SK-N-SH (cell line): ENCODE results near the gene ZNF586. TPM values are rescaled to one million over a fixed set of nuclear protein-coding genes. Genes with fewer than 3 reads are reported as not detected.
A peak's percentile ranks its signal among the peaks of the same experiment; 100 is the strongest.

Experiments
- CTCF ChIA-PET: fragments of 300-600, 350-600 bp; formaldehyde crosslinking; extraction: SDS; loops from one replicate; lab custom pipeline; 2021; lab: Yijun Ruan, JAX
- POLR2A ChIA-PET: fragments of 350-600 bp; sonication (Branson Sonifier 250); formaldehyde crosslinking; extraction: SDS; loops from one replicate; lab custom pipeline; 2020; ENCODE audit warnings: antibody characterized with exemption, inconsistent platforms; lab: Yijun Ruan, JAX
- DNase-seq: peaks from one replicate; pipeline ENCODE4 v3.0.0; 2012
- H2AFZ ChIP-seq: fragments of 200-600 bp; sonication (generic); 2 replicates; pipeline ENCODE4 v1.8.1; 2016; ENCODE audit warnings: antibody characterized with exemption, mild to moderate bottlenecking, low read depth
- H3F3A ChIP-seq: fragments of 200-600 bp; sonication (generic); replicated peaks from 2 replicates; pipeline ENCODE3; 2016; ENCODE audit warnings: antibody characterized with exemption, mild to moderate bottlenecking; ENCODE audit not compliant: insufficient read depth
- H3K27ac ChIP-seq, 2 experiments: fragments of 200-500 bp in 1 of 2; fragments of 200-600 bp in 1 of 2; sonication (Bioruptor generic) in 1 of 2; sonication (generic), shearing (Covaris generic) in 1 of 2; 2 replicates each; pipeline versions ENCODE4 v1.5.1 to v1.6.1; 2014 to 2016; ENCODE audit warnings: low read depth in 2 of 2, inconsistent platforms in 1 of 2, low read length in 1 of 2, mild to moderate bottlenecking in 1 of 2, mixed read lengths in 1 of 2
- H3K27me3 ChIP-seq: fragments of 200-600 bp; sonication (generic), shearing (Covaris generic); 2 replicates; pipeline ENCODE4 v1.6.1; 2016; ENCODE audit warnings: mixed run types; ENCODE audit not compliant: insufficient read depth
- H3K36me3 ChIP-seq, 2 experiments: fragments of 200-500 bp in 1 of 2; fragments of 200-600 bp in 1 of 2; sonication (Bioruptor generic) in 1 of 2; sonication (generic) in 1 of 2; replicated peaks in 1 of 2; 2 replicates each; pipeline versions ENCODE3 to v1.5.1; 2014 to 2016; ENCODE audit warnings: low read length in 1 of 2, mild to moderate bottlenecking in 1 of 2; ENCODE audit not compliant: insufficient read depth in 2 of 2, control insufficient read depth in 1 of 2
- H3K4me1 ChIP-seq, 2 experiments: fragments of 200-500 bp in 1 of 2; fragments of 200-600 bp in 1 of 2; sonication (Bioruptor generic) in 1 of 2; sonication (generic), shearing (Covaris generic) in 1 of 2; 2 replicates each; pipeline versions ENCODE4 v1.5.1 to v1.6.1; 2014 to 2016; ENCODE audit warnings: low read depth in 1 of 2, low read length in 1 of 2, mixed run types in 1 of 2; ENCODE audit not compliant: insufficient read depth in 2 of 2, control insufficient read depth in 1 of 2
- H3K4me2 ChIP-seq: fragments of 200-600 bp; sonication (generic), shearing (Covaris generic); 2 replicates; pipeline ENCODE4 v1.6.1; 2017; ENCODE audit warnings: mixed run types
- H3K4me3 ChIP-seq, 2 experiments: fragments of 200-500 bp in 1 of 2; fragments of 200-600 bp in 1 of 2; sonication (Bioruptor generic) in 1 of 2; sonication (generic), shearing (Covaris generic) in 1 of 2; 2 replicates each; pipeline versions ENCODE4 v1.5.1 to v1.8.1; 2014 to 2016; ENCODE audit warnings: low read depth in 2 of 2, inconsistent platforms in 1 of 2, low read length in 1 of 2, mild to moderate bottlenecking in 1 of 2, mixed read lengths in 1 of 2, moderate library complexity in 1 of 2
- H3K79me2 ChIP-seq: fragments of 200-600 bp; sonication (generic); 2 replicates; pipeline ENCODE4 v1.8.1; 2017; ENCODE audit warnings: mild to moderate bottlenecking; ENCODE audit not compliant: insufficient read depth
- H3K9ac ChIP-seq: fragments of 200-600 bp; sonication (generic); 2 replicates; pipeline ENCODE4 v1.6.1; 2017; ENCODE audit warnings: mixed run types
- H3K9me2 ChIP-seq: fragments of 200-600 bp; sonication (generic); 2 replicates; pipeline ENCODE4 v1.6.1; 2017; ENCODE audit warnings: mixed run types
- H3K9me3 ChIP-seq: fragments of 200-600 bp; sonication (generic); 2 replicates; pipeline ENCODE4 v1.6.1; 2017; ENCODE audit warnings: mixed run types, mild to moderate bottlenecking, moderate library complexity
- H4K20me1 ChIP-seq: fragments of 200-600 bp; sonication (generic); 2 replicates; pipeline ENCODE4 v1.6.1; 2017; ENCODE audit warnings: mild to moderate bottlenecking, mixed run types; ENCODE audit not compliant: insufficient read depth
- CHD2 ChIP-seq: fragments of 150-350 bp; IDR thresholded peaks from 2 replicates; pipeline ENCODE4 v1.6.1; 2018; ENCODE audit warnings: low read length; ENCODE audit not compliant: partially characterized antibody
- ELF1 ChIP-seq: IDR thresholded peaks from 2 replicates; pipeline ENCODE4 v1.4.0; 2012
- EP300 ChIP-seq, 2 experiments: IDR thresholded peaks; 2 replicates each; pipeline versions ENCODE4 v1.4.0 to v1.6.1; 2012; ENCODE audit warnings: borderline replicate concordance in 1 of 2, low read depth in 1 of 2, low read length in 1 of 2
- FOSL2 ChIP-seq: IDR thresholded peaks from 2 replicates; pipeline ENCODE4 v1.4.0; 2012; ENCODE audit warnings: low read depth, mild to moderate bottlenecking, moderate library complexity, borderline replicate concordance
- FOXJ3 ChIP-seq: sonication (generic); formaldehyde crosslinking; IDR thresholded peaks from 2 replicates; pipeline ENCODE4 v1.5.1; 2020; ENCODE audit warnings: mild to moderate bottlenecking, missing genetic modification reagents
- FOXM1 ChIP-seq: IDR thresholded peaks from 2 replicates; pipeline ENCODE4 v1.4.0; 2012; ENCODE audit warnings: low read depth, mild to moderate bottlenecking
- GABPA ChIP-seq: IDR thresholded peaks from 2 replicates; pipeline ENCODE4 v1.4.0; 2012; ENCODE audit warnings: low read depth, mild to moderate bottlenecking
- GATA2 ChIP-seq: sonication (generic); formaldehyde crosslinking; IDR thresholded peaks from 2 replicates; pipeline ENCODE4 v1.5.0; 2020; ENCODE audit warnings: mild to moderate bottlenecking, missing genetic modification reagents
- JUND ChIP-seq: IDR thresholded peaks from 2 replicates; pipeline ENCODE4 v1.4.0; 2012
- MXI1 ChIP-seq: IDR thresholded peaks from 2 replicates; pipeline ENCODE4 v1.6.1; 2012; ENCODE audit warnings: mild to moderate bottlenecking, low read depth, low read length, improper control_type of control experiment
- NFIC ChIP-seq: IDR thresholded peaks from 2 replicates; pipeline ENCODE4 v1.4.0; 2012; ENCODE audit warnings: borderline replicate concordance
- NRF1 ChIP-seq: IDR thresholded peaks from 2 replicates; pipeline ENCODE4 v1.6.1; 2012; ENCODE audit warnings: low read depth, mild to moderate bottlenecking, low read length
- POLR2AphosphoS5 ChIP-seq: IDR thresholded peaks from 2 replicates; pipeline ENCODE4 v1.6.1; 2012; ENCODE audit warnings: low read depth, low read length
- RCOR1 ChIP-seq: fragments of 150-350 bp; IDR thresholded peaks from 2 replicates; pipeline ENCODE4 v1.6.1; 2017; ENCODE audit warnings: antibody characterized with exemption, low read length
- RFX5 ChIP-seq: IDR thresholded peaks from 2 replicates; pipeline ENCODE4 v1.6.1; 2012; ENCODE audit warnings: mild to moderate bottlenecking, improper control_type of control experiment, low read length
- RXRA ChIP-seq: IDR thresholded peaks from 2 replicates; pipeline ENCODE4 v1.4.0; 2012; ENCODE audit warnings: low read depth, mild to moderate bottlenecking, borderline replicate concordance
- SIN3A ChIP-seq: IDR thresholded peaks from 2 replicates; pipeline ENCODE4 v1.6.1; 2012; ENCODE audit warnings: low read depth, mild to moderate bottlenecking, low read length, moderate library complexity, borderline replicate concordance
- SMC3 ChIP-seq: IDR thresholded peaks from 2 replicates; pipeline ENCODE4 v1.6.1; 2012; ENCODE audit warnings: low read depth, low read length, improper control_type of control experiment
- TAF1 ChIP-seq: IDR thresholded peaks from 2 replicates; pipeline ENCODE4 v1.6.1; 2012; ENCODE audit warnings: low read depth, mild to moderate bottlenecking, low read length, moderate library complexity, borderline replicate concordance
- TCF12 ChIP-seq: IDR thresholded peaks from 2 replicates; pipeline ENCODE4 v1.4.0; 2012
- TEAD4 ChIP-seq: IDR thresholded peaks from 2 replicates; pipeline ENCODE4 v1.4.0; 2012; ENCODE audit warnings: mild to moderate bottlenecking, borderline replicate concordance; ENCODE audit not compliant: insufficient read depth
- USF1 ChIP-seq: IDR thresholded peaks from 2 replicates; pipeline ENCODE4 v1.4.0; 2012; ENCODE audit warnings: low read depth, borderline replicate concordance
- YY1 ChIP-seq: IDR thresholded peaks from 2 replicates; pipeline ENCODE4 v1.4.0; 2012; ENCODE audit warnings: low read depth, mild to moderate bottlenecking
- WGBS: methylation state at CpG from one replicate; pipeline ENCODE4 v1.1.6; 2017; ENCODE audit warnings: low lambda C conversion rate; 5-methylcytosine and 5-hydroxymethylcytosine counted together
- polyA plus RNA-seq, 3 experiments: library from polyadenylated mRNA; depleted of rRNA; stranded (reverse); fragments of >200 nt; gene quantifications; 2 replicates each; pipeline ENCODE4 v1.2.3, GENCODE V29; 2012
- TF ChIP-seq, protein P1 (sequence below): IDR thresholded peaks from 2 replicates; pipeline ENCODE4; 2012
- TF ChIP-seq, protein P2 (sequence below): IDR thresholded peaks from 2 replicates; pipeline ENCODE4 v1.6.1; 2012; ENCODE audit warnings: mild to moderate bottlenecking, low read depth, low read length, moderate library complexity
- TF ChIP-seq, protein P3 (sequence below): fragments of 150-350 bp; IDR thresholded peaks from 2 replicates; pipeline ENCODE4 v1.6.1; 2017; ENCODE audit warnings: antibody characterized with exemption, low read length, low read depth, borderline replicate concordance
- TF ChIP-seq, protein P4 (sequence below): fragments of 150-350 bp; IDR thresholded peaks from 2 replicates; pipeline ENCODE4 v1.6.1; 2016; ENCODE audit warnings: mild to moderate bottlenecking, low read depth, low read length

Gene ZNF586
- polyA plus RNA-seq, 1 of the 3 experiments (the other 2 are of a cell fraction), result 3.5 TPM

- WGBS, result 0% methylated on average over 17 of the region's 44 CpGs
- DNase-seq, result peak; percentile 89
- H3K9ac ChIP-seq, result peak overlapping the region; percentile 91
- no peaks in the 10 kb centered on the region for H3K27me3 ChIP-seq
- 0 out of 2 replicates have a peak, but pooled peaks cover 3% of the 10 kb centered on the region for H4K20me1 ChIP-seq
- peak overlapping the region; percentile 95 for H2AFZ ChIP-seq
- ChIA-PET POLR2A (interaction anchor here (0.9 kb wide), 1 partner anchor 25 kb away, joined by 3 read pairs; no protein-coding TSS in a partner anchor), CTCF (interaction anchor here (1.0 to 1.8 kb wide), 3 partner anchors 10 to 336 kb away, joined by 5 read pairs; partner anchors contain the start of gene ZNF587B)
- peaks cover 0 to 6% of the 10 kb centered on the region in 2 experiments; a peak in 2 of 4 replicates for H3K4me1 ChIP-seq
- peak overlapping the region; percentile 66 to 69 for H3K27ac ChIP-seq
- H3F3A ChIP-seq, result no peaks in the 10 kb centered on the region
- no peaks in the 10 kb centered on the region for H3K9me3 ChIP-seq
- peak overlapping the region; percentile 92 to 98 for H3K4me3 ChIP-seq
- H3K79me2 ChIP-seq, result peaks cover 54% of the 10 kb centered on the region
- peak overlapping the region; percentile 88 for H3K4me2 ChIP-seq
- no peaks in the 10 kb centered on the region for H3K9me2 ChIP-seq
- H3K36me3 ChIP-seq, result peaks cover 0 to 3% of the 10 kb centered on the region in 2 experiments
- TF ChIP-seq TEAD4 (no peak), FOSL2 (no peak), CHD2 (peak; percentile 88), NFIC (no peak), POLR2AphosphoS5 (peak; percentile 86), EP300 (IDR thresholded peaks at IDR 0.05; ENCODE audit: borderline replicate concordance in 1 of 2, low read depth in 1 of 2, low read length in 1 of 2) (no peak), FOXJ3 (CRISPR knock-in tag) (no peak), ELF1 (peak; percentile 90), YY1 (peak; percentile 26; the same call in 1 of the 2 replicates), TCF12 (no peak), SIN3A (peak; percentile 84; the same call in 1 of the 2 replicates), FOXM1 (no peak), NRF1 (peak; percentile 42; the same call in 1 of the 2 replicates), MXI1 (peak; percentile 99), RXRA (no peak), JUND (no peak), TAF1 (no peak; the same call in none of the 2 replicates), RCOR1 (no peak), GABPA (peak; percentile 94), GATA2 (CRISPR knock-in tag) (peak; percentile 16; the same call in 1 of the 2 replicates), USF1 (no peak), RFX5 (no peak), SMC3 (no peak)
- TF ChIP-seq, protein P1, sequence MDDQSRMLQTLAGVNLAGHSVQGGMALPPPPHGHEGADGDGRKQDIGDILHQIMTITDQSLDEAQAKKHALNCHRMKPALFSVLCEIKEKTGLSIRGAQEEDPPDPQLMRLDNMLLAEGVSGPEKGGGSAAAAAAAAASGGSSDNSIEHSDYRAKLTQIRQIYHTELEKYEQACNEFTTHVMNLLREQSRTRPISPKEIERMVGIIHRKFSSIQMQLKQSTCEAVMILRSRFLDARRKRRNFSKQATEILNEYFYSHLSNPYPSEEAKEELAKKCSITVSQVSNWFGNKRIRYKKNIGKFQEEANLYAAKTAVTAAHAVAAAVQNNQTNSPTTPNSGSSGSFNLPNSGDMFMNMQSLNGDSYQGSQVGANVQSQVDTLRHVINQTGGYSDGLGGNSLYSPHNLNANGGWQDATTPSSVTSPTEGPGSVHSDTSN, result peak; percentile 98
- TF ChIP-seq, protein P2, sequence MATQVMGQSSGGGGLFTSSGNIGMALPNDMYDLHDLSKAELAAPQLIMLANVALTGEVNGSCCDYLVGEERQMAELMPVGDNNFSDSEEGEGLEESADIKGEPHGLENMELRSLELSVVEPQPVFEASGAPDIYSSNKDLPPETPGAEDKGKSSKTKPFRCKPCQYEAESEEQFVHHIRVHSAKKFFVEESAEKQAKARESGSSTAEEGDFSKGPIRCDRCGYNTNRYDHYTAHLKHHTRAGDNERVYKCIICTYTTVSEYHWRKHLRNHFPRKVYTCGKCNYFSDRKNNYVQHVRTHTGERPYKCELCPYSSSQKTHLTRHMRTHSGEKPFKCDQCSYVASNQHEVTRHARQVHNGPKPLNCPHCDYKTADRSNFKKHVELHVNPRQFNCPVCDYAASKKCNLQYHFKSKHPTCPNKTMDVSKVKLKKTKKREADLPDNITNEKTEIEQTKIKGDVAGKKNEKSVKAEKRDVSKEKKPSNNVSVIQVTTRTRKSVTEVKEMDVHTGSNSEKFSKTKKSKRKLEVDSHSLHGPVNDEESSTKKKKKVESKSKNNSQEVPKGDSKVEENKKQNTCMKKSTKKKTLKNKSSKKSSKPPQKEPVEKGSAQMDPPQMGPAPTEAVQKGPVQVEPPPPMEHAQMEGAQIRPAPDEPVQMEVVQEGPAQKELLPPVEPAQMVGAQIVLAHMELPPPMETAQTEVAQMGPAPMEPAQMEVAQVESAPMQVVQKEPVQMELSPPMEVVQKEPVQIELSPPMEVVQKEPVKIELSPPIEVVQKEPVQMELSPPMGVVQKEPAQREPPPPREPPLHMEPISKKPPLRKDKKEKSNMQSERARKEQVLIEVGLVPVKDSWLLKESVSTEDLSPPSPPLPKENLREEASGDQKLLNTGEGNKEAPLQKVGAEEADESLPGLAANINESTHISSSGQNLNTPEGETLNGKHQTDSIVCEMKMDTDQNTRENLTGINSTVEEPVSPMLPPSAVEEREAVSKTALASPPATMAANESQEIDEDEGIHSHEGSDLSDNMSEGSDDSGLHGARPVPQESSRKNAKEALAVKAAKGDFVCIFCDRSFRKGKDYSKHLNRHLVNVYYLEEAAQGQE, result no peak
- TF ChIP-seq, protein P3, sequence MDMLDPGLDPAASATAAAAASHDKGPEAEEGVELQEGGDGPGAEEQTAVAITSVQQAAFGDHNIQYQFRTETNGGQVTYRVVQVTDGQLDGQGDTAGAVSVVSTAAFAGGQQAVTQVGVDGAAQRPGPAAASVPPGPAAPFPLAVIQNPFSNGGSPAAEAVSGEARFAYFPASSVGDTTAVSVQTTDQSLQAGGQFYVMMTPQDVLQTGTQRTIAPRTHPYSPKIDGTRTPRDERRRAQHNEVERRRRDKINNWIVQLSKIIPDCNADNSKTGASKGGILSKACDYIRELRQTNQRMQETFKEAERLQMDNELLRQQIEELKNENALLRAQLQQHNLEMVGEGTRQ, result no peak
- TF ChIP-seq, protein P4, sequence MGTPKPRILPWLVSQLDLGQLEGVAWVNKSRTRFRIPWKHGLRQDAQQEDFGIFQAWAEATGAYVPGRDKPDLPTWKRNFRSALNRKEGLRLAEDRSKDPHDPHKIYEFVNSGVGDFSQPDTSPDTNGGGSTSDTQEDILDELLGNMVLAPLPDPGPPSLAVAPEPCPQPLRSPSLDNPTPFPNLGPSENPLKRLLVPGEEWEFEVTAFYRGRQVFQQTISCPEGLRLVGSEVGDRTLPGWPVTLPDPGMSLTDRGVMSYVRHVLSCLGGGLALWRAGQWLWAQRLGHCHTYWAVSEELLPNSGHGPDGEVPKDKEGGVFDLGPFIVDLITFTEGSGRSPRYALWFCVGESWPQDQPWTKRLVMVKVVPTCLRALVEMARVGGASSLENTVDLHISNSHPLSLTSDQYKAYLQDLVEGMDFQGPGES, result peak; percentile 44; the same call in 1 of the 2 replicates
Observed at GRCh38 chr19:57819475-57820148, 50.1 kb downstream of the ZNF586 start.
